SKM-1 (cell line): ENCODE data around the gene UBE2F.
"Not testable (repeated sequence)": the region's sequence is repeated elsewhere in the genome, so short reads cannot be mapped to it uniquely, and the experiment has no call there.

ENCODE experiments used
- DNase-seq: peaks from one replicate; lab custom pipeline; 2025; ENCODE audit not compliant: unreplicated experiment; lab: John Stamatoyannopoulos, UW

UBE2F gene

DNA sequence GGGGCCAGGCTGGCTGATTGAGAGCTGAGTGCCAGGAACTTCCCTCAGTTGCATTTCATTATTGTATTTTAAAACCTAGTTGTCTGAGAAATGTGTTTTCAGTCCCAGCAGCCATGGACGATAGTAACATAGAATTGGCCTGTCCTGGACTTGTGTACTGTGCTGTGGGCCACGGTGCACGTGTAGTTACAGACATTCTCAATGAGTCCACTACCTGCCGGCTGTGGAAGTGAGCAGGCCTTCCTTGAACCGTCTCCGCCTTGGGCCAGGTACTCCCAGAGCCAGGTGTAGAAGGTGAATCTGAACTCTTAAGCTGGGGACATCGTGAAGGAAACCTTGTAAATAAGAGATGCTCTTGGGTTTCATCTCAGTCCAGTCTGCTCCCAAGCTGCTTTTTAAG is 47.0 kb downstream of the UBE2F start:
- no peak for DNase-seq

GRCh38 chr2:238015705-238016104 is 48.9 kb downstream of the UBE2F start:
- DNase-seq = no peak

DNA sequence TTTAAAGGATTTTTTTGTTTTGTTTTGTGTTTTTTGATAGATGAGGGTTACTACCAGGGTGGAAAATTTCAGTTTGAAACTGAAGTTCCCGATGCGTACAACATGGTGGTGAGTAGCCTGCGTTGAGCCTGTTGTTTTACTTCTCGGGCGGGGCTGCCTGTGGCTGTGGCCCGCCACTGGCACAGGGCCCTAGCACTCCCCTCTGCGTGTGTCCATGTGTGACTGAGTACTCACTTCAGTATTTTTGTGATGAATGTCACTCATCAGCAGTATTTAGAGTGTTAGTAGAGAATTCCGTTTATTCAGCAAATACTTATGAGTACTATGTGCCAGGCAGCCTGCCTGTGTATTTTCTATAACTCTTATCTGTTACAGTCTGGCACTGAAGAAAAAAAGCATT is 49.7 kb downstream of the UBE2F start:
- no peak for DNase-seq

DNA sequence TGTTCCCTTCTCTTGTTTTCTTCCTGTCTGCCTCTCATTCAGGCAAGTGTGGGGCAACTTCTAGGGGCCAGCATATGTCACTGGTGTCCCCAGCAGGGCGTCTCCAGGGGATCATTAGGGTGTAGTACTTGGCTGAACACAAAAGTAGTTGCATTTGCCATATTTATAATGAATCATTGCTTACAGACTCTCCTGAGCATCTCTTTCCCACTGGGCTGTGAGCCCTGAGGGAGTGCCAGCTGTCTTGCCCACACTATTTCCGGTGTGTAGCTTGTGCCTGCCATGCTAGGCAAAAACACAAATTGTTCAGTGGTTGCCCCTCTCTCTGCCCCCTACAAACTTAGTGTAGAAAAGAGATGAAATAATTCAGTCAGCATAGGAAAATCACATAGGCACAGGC is 53.1 kb downstream of the UBE2F start:
- no peak for DNase-seq

DNA sequence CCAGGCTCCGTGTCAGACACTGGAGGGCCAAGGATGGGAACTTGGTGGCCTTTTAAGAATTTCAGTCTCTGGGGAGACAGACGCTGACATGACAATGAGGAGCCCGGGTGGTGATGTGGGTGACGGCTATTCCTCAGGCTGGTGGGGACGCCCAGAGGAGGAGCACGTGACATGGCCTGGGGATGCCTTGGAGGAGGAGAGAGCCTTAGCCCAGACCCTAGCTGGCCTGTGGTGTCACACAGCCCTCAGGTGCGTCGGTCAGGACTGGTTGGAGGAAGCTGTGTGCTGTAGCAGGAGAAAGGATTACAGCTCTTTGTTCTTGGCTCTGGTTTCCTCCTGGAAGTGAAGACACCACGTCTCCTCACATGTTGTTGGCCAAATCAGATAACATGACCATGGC is 54.0 kb downstream of the UBE2F start:
- DNase-seq = no peak

- no peak for DNase-seq
Measured at GRCh38 chr2:238021327-238021726, 54.5 kb downstream of the UBE2F start.

DNA sequence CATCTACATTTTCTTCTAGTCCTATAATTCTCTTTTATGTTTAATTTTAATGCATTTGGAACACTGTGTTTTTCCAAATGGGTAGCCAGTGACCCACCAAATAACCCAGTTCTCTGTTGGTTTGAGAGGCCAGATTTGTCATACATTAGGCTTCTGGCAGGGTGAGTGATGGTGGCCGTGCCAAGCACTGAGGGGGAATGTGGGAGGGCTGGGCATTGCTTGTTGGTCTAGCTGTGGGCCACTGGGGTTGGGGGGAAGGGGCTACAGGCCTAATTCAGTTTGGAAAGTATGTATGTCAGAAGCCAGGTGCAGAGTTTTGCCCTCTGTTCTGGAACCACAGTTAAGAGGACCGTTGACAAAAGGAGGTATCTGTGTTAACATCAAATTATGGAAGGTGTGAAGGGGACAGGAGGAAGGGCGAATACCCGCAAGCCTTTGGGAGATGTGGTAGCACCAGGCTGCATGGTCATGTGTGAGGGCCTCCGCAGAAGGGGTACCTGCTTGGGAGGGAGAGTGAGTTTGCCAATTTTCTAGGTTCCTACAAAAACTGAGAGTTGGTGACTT is 55.9 kb downstream of the UBE2F start:
- no peak for DNase-seq

GRCh38 chr2:238023608-238024007 is 56.8 kb downstream of the UBE2F start:
- no peak for DNase-seq

DNA sequence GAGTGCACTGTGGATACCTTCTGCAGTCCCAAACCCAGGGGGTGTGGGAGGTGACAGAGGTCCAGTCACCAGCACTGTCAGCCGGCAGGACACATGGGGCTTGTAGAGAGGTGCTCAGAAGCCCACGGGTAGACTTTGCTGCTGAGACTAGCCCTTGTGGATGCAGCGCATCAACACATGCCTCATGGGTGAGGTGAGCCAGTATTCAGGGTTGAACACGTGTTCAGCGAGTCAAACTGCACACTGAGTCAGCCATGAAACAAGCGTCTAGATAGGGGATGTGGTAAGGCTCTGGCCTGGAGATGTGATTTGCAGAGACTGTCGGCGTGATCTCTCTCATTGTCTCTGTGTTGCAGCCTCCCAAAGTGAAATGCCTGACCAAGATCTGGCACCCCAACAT is 58.2 kb downstream of the UBE2F start:
- DNase-seq = no peak

- DNase-seq = no peak
Measured at GRCh38 chr2:238025741-238026360, 59.0 kb downstream of the UBE2F start.

- no peak for DNase-seq
Measured at GRCh38 chr2:238027058-238027457, 60.2 kb downstream of the UBE2F start.

GRCh38 chr2:238027591-238028415 is 61.0 kb downstream of the UBE2F start:
- no peak for DNase-seq

GRCh38 chr2:238029853-238030252 is 63.0 kb downstream of the UBE2F start:
- no peak for DNase-seq

GRCh38 chr2:238030422-238031155 is 63.8 kb downstream of the UBE2F start:
- no peak for DNase-seq

DNA sequence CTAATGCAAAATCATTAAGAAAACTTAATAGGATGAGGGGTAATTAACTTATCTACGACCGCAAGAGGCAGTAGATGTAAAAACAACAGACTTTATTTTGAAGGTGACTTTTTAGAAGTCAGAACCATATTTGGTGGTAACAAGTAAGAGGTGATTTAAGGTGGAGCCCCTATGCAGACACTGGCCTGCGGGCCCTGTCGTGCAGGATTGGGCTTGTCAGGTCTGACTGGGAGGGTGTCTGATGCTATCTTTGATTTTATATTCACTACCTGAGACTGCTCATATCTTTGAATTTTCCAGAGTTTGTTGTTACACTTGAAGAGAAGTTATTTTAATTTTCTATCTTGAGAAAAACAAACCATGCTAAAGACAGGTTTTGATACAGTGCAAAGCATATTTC is 64.9 kb downstream of the UBE2F start:
- DNase-seq = no peak

DNA sequence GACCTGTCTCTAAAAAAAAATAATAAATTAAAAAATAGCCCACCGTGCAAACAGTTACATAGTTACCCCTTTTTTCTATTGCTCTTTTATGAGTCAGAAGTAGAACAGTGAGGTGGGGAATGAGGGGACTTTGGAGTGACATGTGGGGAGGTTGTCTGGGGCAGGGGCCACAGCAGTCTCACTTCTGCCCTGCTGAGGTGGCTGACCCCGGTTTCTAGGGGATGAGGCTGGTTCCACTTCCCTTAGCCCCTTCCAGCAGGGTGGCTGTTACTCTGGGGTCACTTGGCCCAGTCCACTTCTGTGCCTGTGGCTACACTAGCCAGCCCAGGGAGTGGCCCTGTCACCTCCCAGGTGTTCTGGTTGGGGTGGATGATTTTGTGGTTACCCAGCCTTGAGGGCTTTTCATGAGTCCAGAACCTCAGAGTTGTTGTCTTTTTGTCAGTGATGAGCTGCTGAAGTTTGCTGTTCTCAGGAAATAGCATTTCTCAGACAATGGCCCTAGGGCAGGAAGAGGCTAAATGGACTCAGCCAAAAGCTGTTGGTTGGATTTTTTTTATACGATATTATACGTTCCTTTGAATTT is 66.0 kb downstream of the UBE2F start:
- DNase-seq = no peak

DNA sequence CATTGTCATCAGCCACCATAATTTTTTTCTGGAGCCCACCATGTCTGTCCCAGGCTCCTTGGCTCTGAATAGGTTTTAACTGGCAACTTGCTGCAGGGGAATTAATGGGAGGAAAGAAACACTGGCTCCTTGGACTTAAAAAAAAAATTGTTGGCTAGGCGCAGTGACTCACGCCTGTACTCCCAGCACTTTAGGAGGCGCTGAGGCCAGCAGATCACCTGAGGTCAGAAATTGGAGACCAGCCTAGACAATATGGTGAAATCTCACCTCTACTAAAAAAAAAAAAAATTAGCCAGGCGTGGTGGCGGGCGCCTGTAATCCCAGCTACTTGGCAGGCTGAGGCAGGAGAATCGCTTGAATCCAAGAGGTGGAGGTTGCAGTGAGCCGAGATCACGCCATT is 67.2 kb downstream of the UBE2F start:
- DNase-seq = not testable (repeated sequence)

GRCh38 chr2:238038203-238038602 is 71.4 kb downstream of the UBE2F start:
- DNase-seq = no peak

DNA sequence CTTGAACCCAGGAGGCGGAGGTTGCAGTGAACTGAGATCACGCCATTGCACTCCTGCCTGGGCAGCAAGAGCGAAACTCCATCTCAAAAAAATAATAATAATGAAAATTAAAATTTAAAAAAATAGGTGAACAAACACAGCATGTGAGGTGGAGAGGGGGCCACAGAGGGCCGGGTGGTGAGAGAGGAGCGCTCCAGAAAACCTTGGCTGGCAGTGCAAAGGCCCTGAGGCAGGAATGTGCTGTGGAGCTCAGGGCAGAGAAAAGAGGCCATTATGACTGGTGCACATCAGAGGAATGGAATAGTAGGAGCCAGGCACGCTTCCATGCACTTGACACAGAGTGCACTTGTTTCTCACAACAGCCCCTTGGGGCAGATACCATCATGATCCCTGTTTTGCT is 72.3 kb downstream of the UBE2F start:
- no peak for DNase-seq

DNA sequence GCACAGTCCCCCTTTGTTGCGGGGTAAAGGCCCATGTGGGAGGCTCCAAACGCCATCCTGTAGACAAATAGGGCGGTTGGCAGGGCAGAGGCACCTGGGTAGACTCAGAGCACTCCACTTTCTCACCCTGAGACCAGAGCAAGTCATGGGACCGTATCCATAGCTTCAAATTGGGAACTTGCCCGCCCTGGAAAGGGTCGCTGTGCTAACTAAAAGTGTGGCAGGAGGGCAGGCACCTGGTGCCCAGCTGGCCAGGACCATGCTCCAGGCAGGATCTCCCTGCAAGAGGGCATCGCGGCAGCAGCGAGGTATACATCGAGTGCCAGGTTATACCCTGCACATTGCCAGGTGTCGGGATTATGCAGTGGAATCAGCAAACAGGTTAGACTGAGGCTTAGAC is 73.2 kb downstream of the UBE2F start:
- DNase-seq = no peak

DNA sequence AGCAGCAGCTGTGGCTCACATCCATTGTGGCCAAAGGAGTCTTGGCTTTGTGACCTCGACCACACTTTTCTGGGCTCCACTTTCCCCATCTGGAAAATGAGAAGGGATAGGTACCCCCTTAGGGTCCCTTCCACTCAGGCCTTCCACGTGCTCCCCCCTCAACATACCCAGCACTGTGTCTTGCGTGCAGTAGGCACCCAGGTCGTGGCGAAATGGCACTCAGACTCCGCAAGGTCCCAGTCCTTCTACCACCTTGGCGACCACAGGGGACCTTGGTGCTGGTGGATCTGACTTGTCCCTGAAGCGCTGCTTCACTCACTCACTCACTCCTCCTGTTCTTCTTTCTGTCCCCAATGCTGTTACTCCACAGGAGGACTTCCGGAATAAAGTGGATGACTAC is 74.1 kb downstream of the UBE2F start:
- DNase-seq = no peak
